Skin of body (tissue), 2 donors: ENCODE measurements around the gene NCAPD3. TPM values are rescaled to one million over a fixed set of nuclear protein-coding genes. Genes with fewer than 3 reads are reported as not detected.
"Not testable (repeated sequence)": the region's sequence is repeated elsewhere in the genome, so short reads cannot be mapped to it uniquely, and the experiment has no call there.

ENCODE experiments used
- DNase-seq: peaks from one replicate; lab custom pipeline; 2025; lab: John Stamatoyannopoulos, UW
- total RNA-seq: library from RNA; depleted of rRNA; stranded (reverse); fragments of >200 nt; gene quantifications from one replicate; pipeline ENCODE4 v1.2.3, GENCODE V29; 2014

The NCAPD3 gene
- total RNA-seq, 1 donor from 2014 or later: 22.2 TPM

GRCh38 chr11:134224710-134225664 is 1.2 kb upstream of the NCAPD3 start:
- DNase-seq: peak; percentile 5

GRCh38 chr11:134223121-134223520 is 646 bp downstream of the NCAPD3 start:
- no peak for DNase-seq

- no peak for DNase-seq
Measured at GRCh38 chr11:134216816-134217215, 7.0 kb downstream of the NCAPD3 start.

DNA sequence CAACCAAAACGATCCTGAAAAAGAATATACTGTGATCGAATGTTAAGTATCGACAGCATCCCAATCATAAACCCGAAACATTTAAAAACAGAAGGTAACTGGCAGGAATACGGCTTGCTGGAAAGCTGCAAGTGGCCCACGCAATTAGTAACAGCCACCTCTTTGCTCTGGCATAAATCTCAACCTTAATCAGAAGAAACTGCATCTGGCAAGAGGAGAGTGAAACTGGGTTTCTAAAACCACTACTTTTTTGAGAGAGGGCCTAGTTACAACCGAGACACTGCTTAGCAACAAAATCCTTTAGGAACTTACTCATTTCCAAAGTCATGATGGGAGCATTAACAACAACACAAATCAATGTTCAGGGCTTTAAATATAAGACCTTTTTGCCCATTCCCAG is 7.9 kb downstream of the NCAPD3 start:
- no peak for DNase-seq

GRCh38 chr11:134207538-134208239 is 16.1 kb downstream of the NCAPD3 start:
- DNase-seq: no peak

GRCh38 chr11:134206185-134206584 is 17.6 kb downstream of the NCAPD3 start:
- no peak for DNase-seq

DNA sequence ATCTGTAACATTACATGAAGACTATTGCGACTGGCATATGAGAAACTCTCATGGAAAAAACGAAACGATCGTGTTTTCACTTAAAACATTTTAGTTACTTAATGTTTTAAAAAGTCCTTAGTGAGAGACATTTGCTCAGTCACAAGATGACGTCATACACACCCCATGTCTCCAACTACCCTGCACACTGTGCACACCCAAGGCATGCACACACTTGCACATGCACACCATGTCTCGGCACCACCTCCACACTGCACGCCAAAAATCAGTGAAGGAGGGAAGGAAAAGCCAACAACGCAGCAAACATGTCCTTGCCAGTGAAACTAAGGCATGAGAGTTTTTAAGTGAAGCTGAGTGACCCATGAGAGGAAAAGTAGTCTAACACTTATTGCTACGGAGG is 18.0 kb downstream of the NCAPD3 start:
- DNase-seq: no peak

GRCh38 chr11:134202661-134203060 is 21.1 kb downstream of the NCAPD3 start:
- no peak for DNase-seq

DNA sequence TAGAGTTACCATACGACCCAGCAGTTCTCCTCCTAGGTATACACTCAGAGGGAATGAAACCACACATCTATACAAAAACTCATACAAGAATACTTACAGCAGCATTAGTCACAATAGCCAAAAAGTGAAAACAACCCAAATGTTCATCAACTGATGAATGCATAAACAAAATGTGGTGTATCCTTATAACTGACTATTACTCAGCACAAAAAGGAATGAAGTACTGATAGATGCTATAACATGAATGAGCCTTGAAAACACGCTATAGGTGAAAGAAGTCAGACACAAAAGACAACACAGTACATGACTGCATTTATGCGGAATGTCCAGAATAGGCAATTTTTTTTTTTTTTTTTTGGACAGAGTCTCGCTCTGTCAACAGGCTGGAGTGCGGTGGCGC is 23.1 kb downstream of the NCAPD3 start:
- DNase-seq: no peak

- DNase-seq: no peak
Measured at GRCh38 chr11:134199531-134199930, 24.2 kb downstream of the NCAPD3 start.

GRCh38 chr11:134196756-134197155 is 27.0 kb downstream of the NCAPD3 start:
- DNase-seq: no peak

DNA sequence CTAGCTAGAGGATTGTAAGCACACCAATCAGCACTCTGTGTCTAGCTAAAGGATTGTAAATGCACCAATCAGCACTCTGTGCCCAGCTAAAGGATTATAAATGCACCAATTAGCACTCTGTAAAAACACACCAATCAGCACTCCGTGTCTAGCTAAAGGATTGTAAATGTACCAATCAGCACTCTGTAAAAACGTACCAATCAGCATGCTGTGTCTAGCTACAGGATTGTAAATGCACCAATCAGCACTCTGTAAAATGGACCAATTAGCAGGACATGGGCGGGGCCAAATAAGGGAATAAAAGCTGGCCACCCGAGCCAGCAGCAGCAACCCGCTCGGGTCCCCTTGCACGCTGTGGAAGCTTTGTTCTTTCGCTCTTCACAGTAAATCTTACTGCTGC is 35.7 kb downstream of the NCAPD3 start:
- not testable (repeated sequence) for DNase-seq

- no peak for DNase-seq
Measured at GRCh38 chr11:134181707-134182106, 42.1 kb downstream of the NCAPD3 start.

DNA sequence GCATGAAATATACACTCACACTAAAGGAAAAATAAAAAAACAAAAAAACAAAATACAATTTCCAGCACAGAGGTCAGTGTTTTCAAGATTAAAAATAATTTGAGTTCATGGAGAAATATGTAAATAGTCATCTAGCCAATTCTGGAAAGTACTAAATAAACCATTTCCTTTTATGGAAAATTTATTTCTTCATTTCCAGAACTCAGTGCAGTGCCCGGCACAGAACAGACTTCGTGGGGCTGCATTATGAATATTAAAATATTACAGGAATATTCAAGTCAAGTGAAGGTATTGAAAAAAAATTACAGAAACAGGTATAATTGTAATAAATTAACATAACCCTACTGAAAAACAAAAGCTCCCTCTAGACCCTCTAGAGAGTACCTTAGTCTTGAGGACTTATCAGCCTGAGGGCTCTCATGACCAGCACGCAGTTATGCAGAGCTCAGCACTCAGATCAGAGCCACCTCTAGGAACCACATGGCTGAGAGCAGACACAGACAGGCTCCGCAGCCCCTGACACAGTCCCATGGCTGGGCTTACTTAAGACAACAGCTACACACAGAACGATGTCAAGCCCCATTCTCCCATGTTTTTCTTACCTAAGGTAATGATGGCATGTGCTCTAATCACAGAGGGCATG is 45.6 kb downstream of the NCAPD3 start:
- DNase-seq: no peak

DNA sequence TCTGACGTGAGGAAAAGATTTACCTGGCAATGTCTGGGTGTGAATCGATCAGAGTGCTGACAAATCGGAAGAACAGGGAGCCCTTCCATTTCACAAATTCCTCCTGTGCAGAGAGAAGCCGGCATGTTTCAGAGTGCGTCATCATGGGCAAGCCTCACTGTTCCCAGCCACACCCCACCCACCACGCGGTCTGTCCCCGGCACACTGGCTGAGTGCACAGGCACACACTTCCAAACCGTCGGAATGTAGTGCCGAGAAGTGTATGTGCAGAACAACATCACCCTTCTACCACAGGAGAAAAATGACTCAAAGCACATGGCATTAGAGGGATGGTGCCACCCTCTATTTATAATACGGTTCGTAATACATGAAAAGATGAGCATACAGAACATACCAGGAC is 47.5 kb downstream of the NCAPD3 start:
- DNase-seq: no peak

- no peak for DNase-seq
Measured at GRCh38 chr11:134173296-134173695, 50.5 kb downstream of the NCAPD3 start.

DNA sequence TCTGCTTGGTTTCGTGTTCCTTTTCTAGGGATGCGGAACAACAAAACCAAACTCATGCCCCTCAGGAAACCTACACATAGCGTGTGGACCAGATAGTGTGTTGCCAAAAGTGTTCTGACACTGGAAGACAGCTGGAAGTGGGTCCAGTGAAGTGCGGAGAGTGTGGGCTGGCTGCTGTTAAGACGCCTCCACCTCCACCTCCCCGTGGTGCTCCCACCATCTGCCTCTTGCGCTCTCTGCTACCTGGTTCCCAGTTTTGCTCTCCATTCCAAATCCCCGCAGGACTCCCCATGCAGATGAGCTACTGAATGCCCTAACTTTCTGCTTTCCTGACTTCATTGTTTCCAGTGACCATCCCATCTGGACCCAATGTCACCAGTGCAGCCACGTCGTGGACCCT is 51.8 kb downstream of the NCAPD3 start:
- no peak for DNase-seq

GRCh38 chr11:134170919-134171281 is 52.9 kb downstream of the NCAPD3 start:
- DNase-seq: no peak

DNA sequence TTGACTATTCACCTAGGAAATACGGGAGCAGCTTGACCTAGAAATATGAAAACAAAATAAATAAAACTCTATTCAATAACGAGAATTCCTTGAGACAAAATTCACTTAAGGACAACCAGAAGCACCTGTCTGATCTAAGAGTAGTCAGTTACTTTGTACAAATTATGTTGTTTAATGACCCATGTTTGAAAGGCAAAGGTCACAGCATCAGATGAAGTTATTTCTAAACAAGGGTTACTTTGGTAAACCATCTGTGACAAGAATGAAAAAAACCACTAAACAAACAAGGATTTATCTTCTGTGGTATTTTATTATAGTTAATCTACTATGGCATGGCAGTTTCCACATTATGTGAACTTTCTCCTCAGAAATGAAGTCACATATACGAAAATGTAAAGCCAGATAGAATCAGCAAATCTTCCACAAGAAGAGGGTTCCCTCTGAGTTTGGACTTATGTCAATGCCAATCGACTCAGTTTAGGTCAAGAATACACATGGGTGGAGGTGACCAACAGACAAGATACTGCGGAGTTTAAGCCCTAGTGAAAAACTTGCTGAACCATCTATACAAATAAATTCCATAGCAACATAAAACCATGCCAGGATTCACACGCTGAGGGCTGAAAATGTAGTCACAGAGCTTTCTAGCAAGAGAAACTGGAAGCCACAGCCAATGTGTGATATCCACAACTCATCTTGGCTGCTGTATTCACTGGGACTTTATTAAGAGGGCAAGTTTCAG is 53.4 kb downstream of the NCAPD3 start:
- DNase-seq: no peak

DNA sequence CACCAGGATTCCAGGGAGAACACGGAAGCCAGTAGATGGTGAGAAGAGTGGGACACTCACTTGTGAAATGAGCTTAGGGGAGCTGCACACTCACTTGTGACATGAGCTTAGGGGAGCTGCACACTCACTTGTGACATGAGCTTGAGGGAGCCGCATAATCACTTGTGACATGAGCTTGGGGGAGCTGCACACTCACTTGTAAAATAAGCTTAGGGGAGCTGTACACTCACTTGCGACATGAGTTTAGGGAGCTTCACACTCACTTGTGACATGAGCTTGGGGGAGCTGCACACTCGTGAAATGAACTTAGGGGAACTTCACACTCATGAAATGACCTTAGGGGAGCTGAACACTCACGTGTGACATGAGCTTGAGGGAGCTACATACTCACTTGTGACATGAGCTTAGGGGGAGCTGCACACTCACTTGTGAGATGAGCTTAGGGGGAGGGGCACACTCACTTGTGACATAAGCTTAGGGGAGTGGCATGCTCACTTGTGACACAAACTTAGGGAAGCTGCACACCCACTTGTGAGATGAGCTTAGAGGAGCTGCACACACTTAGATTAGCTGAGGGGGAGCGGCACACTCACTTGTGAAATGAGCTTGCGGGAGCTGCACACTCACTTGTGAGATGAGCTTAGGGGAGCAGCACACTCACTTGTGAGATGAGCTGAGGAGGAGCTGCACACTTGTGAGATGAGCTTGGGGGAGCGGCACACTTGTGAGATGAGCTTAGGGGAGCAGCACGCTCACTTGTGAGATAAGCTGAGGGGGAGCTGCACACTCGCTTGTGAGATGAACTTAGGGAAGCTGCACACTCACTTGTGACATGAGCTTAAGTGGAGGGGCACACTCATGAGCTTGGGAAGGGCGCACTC is 59.0 kb downstream of the NCAPD3 start:
- no peak for DNase-seq

- DNase-seq: no peak
Measured at GRCh38 chr11:134159652-134160051, 64.1 kb downstream of the NCAPD3 start.
